H9 (cell line): ENCODE results near the gene CEMIP. TPM values are rescaled to one million over a fixed set of nuclear protein-coding genes. Genes with fewer than 3 reads are reported as not detected.

Source experiments
- DNase-seq: peaks from one replicate; pipeline ENCODE4 v3.0.0-alpha.2; 2017
- H2AFZ ChIP-seq: one replicate; pipeline ENCODE4 v1.6.1; 2013; ENCODE audit warnings: mild to moderate bottlenecking, low read length, control low read depth, moderate library complexity
- H2AK5ac ChIP-seq: 2 replicates; pipeline ENCODE4 v1.6.1; 2013; ENCODE audit warnings: low read length, control low read depth, mixed read lengths; ENCODE audit not compliant: insufficient read length
- H2BK120ac ChIP-seq: one replicate; pipeline ENCODE4 v1.6.1; 2013; ENCODE audit warnings: low read depth, mild to moderate bottlenecking, low read length, control low read depth, inconsistent platforms; ENCODE audit not compliant: poor library complexity, severe bottlenecking
- H2BK12ac ChIP-seq: 2 replicates; pipeline ENCODE4 v1.6.1; 2013; ENCODE audit warnings: low read length, control low read depth, mixed read lengths, low read depth; ENCODE audit not compliant: insufficient read length
- H2BK15ac ChIP-seq: 2 replicates; pipeline ENCODE4 v1.6.1; 2013; ENCODE audit warnings: low read depth, low read length, control low read depth
- H2BK20ac ChIP-seq: one replicate; pipeline ENCODE4 v1.6.1; 2013; ENCODE audit warnings: low read depth, mild to moderate bottlenecking, low read length, control low read depth, inconsistent platforms; ENCODE audit not compliant: poor library complexity, severe bottlenecking
- H2BK5ac ChIP-seq: 2 replicates; pipeline ENCODE4 v1.6.1; 2013; ENCODE audit warnings: low read length, control low read depth, mixed read lengths; ENCODE audit not compliant: insufficient read length
- H3K14ac ChIP-seq: 2 replicates; pipeline ENCODE4 v1.6.1; 2013; ENCODE audit warnings: low read length, control low read depth; ENCODE audit not compliant: insufficient read depth
- H3K18ac ChIP-seq: 2 replicates; pipeline ENCODE4 v1.6.1; 2013; ENCODE audit warnings: low read depth, mild to moderate bottlenecking, mixed read lengths, low read length, control low read depth; ENCODE audit not compliant: insufficient read length
- H3K23ac ChIP-seq: 2 replicates; pipeline ENCODE4 v1.6.1; 2013; ENCODE audit warnings: low read length, control low read depth, mixed read lengths, low read depth; ENCODE audit not compliant: insufficient read length
- H3K23me2 ChIP-seq: 2 replicates; pipeline ENCODE4 v1.6.1; 2013; ENCODE audit warnings: low read depth, mild to moderate bottlenecking, mixed read lengths, low read length, control low read depth; ENCODE audit not compliant: insufficient read length, poor library complexity, severe bottlenecking
- H3K27ac ChIP-seq: 2 replicates; pipeline ENCODE4 v1.5.1; 2013; ENCODE audit warnings: low read length, control low read depth, mixed read lengths, low read depth; ENCODE audit not compliant: insufficient read length
- H3K27me3 ChIP-seq: 2 replicates; pipeline ENCODE4 v1.6.1; 2013; ENCODE audit warnings: low read length, control low read depth, inconsistent platforms; ENCODE audit not compliant: insufficient read depth
- H3K4ac ChIP-seq: 2 replicates; pipeline ENCODE4 v1.6.1; 2013; ENCODE audit warnings: low read depth, mild to moderate bottlenecking, control low read depth, inconsistent platforms, low read length, moderate library complexity
- H3K4me1 ChIP-seq: 2 replicates; pipeline ENCODE4 v1.6.1; 2013; ENCODE audit warnings: low read length, control low read depth, inconsistent platforms; ENCODE audit not compliant: insufficient read depth
- H3K4me2 ChIP-seq: 2 replicates; pipeline ENCODE4 v1.6.1; 2013; ENCODE audit warnings: low read length, control low read depth, mixed read lengths; ENCODE audit not compliant: insufficient read length, insufficient read depth
- H3K56ac ChIP-seq: 2 replicates; pipeline ENCODE4 v1.6.1; 2013; ENCODE audit warnings: low read depth, mild to moderate bottlenecking, mixed read lengths, low read length, control low read depth; ENCODE audit not compliant: insufficient read length
- H3K79me1 ChIP-seq: 2 replicates; pipeline ENCODE4 v1.6.1; 2013; ENCODE audit warnings: low read depth, mild to moderate bottlenecking, moderate library complexity, low read length, control low read depth, inconsistent platforms; ENCODE audit not compliant: insufficient read depth, poor library complexity, severe bottlenecking
- H3K79me2 ChIP-seq: 2 replicates; pipeline ENCODE4 v1.6.1; 2013; ENCODE audit warnings: low read length, control low read depth, inconsistent platforms; ENCODE audit not compliant: insufficient read depth
- H3K9ac ChIP-seq: 2 replicates; pipeline ENCODE4 v1.6.1; 2013; ENCODE audit warnings: low read length, control low read depth, mixed read lengths; ENCODE audit not compliant: insufficient read length; ENCODE audit errors: extremely low read depth
- H3K9me3 ChIP-seq: one replicate; pipeline ENCODE4 v1.6.1; 2013; ENCODE audit warnings: low read depth, low read length, inconsistent platforms; ENCODE audit not compliant: control insufficient read depth
- H3T11ph ChIP-seq: one replicate; pipeline ENCODE4 v1.6.1; 2013; ENCODE audit warnings: mild to moderate bottlenecking, low read length, control low read depth, inconsistent platforms
- H4K20me1 ChIP-seq: one replicate; pipeline ENCODE4 v1.6.1; 2013; ENCODE audit not compliant: control insufficient read depth, insufficient read length, insufficient read depth
- H4K5ac ChIP-seq: 2 replicates; pipeline ENCODE4 v1.6.1; 2013; ENCODE audit warnings: low read depth, mild to moderate bottlenecking, mixed read lengths, low read length, control low read depth; ENCODE audit not compliant: insufficient read length
- H4K8ac ChIP-seq: replicated peaks from 2 replicates; pipeline ENCODE4 v1.6.1; 2013; ENCODE audit warnings: low read length, control low read depth, mixed read lengths, low read depth; ENCODE audit not compliant: insufficient read length
- H4K91ac ChIP-seq: 2 replicates; pipeline ENCODE4 v1.6.1; 2013; ENCODE audit warnings: low read depth, mild to moderate bottlenecking, moderate library complexity, mixed read lengths, low read length, control low read depth; ENCODE audit not compliant: insufficient read length
- H3K27ac Mint-ChIP-seq, 3 experiments: 2 replicates in 2 of 3; 3 replicates in 1 of 3; pipeline ENCODE4 v1.8.0; 2020 to 2021; ENCODE audit warnings: mixed read lengths in 3 of 3, mild to moderate bottlenecking in 1 of 3, moderate library complexity in 1 of 3
- H3K27me3 Mint-ChIP-seq: 2 replicates; pipeline ENCODE4 v1.8.0; 2021; ENCODE audit warnings: low read depth, mild to moderate bottlenecking, moderate library complexity, mixed read lengths
- H3K36me3 Mint-ChIP-seq, 3 experiments: 2 replicates in 2 of 3; 3 replicates in 1 of 3; pipeline ENCODE4 v1.8.0; 2020 to 2021; ENCODE audit warnings: low read depth in 3 of 3, mixed read lengths in 3 of 3; ENCODE audit not compliant: insufficient read depth in 1 of 3
- H3K4me1 Mint-ChIP-seq, 2 experiments: 2 replicates each; pipeline ENCODE4 v1.8.0; 2020; ENCODE audit warnings: mixed read lengths in 2 of 2
- H3K4me3 Mint-ChIP-seq, 2 experiments: 2 replicates in 1 of 2; 3 replicates in 1 of 2; pipeline ENCODE4 v1.8.0; 2020 to 2021; ENCODE audit warnings: mild to moderate bottlenecking in 2 of 2, mixed read lengths in 2 of 2, moderate library complexity in 1 of 2
- H3K9me3 Mint-ChIP-seq, 2 experiments: 2 replicates in 1 of 2; 3 replicates in 1 of 2; pipeline ENCODE4 v1.8.0; 2020; ENCODE audit warnings: mild to moderate bottlenecking in 2 of 2, mixed read lengths in 2 of 2, moderate library complexity in 1 of 2
- CTCF ChIP-seq: fragments of 200-600 bp; sonication (generic); conservative IDR thresholded peaks from 3 replicates; pipeline ENCODE4 v1.8.0; 2021; ENCODE audit warnings: antibody characterized with exemption, mild to moderate bottlenecking
- WGBS: extraction: QIAGEN DNeasy Blood & Tissue Kit; methylation state at CpG from one replicate; pipeline ENCODE4 v1.1.7; 2013; ENCODE audit warnings: missing lambda C conversion rate, low lambda C conversion rate, mixed read lengths; ENCODE audit not compliant: insufficient read length; ENCODE audit errors: extremely low coverage; 5-methylcytosine and 5-hydroxymethylcytosine counted together
- total RNA-seq: library from RNA; stranded (reverse); gene quantifications from 2 replicates; pipeline ENCODE4 v1.2.1, GENCODE V29; 2021

The CEMIP gene
- total RNA-seq, 1 experiment from 2014 or later: 0.09 TPM

- no peak overlapping the region for H3K18ac ChIP-seq
- no peak overlapping the region for H4K5ac ChIP-seq
- no peak overlapping the region for H2AFZ ChIP-seq
- no peak overlapping the region for H2BK20ac ChIP-seq
- no peaks in the 10 kb centered on the region for H3K79me2 ChIP-seq
- peaks cover under 1% of the 10 kb centered on the region; the same call in 1 of the 2 replicates for H3K27me3 ChIP-seq
- H3K14ac ChIP-seq: no peak overlapping the region
- no peak overlapping the region for H3K56ac ChIP-seq
- no CpG with 5 or more reads among the region's 1 CpG for WGBS
- H3K4ac ChIP-seq: no peak overlapping the region
- H2BK15ac ChIP-seq: no peak overlapping the region
- no peaks in the 10 kb centered on the region for H3K4me1 ChIP-seq
- Mint-ChIP-seq H3K9me3 (no peaks in the 10 kb centered on the region), H3K4me1 (peaks cover under 1% of the 10 kb centered on the region in 2 experiments; a peak in 3 of 4 replicates), H3K27me3 (peaks cover 29% of the 10 kb centered on the region), H3K27ac (no peak overlapping the region), H3K36me3 (no peaks in the 10 kb centered on the region), H3K4me3 (no peak overlapping the region)
- H3K9me3 ChIP-seq: no peaks in the 10 kb centered on the region
- H4K20me1 ChIP-seq: no peaks in the 10 kb centered on the region
- peaks cover 7% of the 10 kb centered on the region for H3K23me2 ChIP-seq
- H2BK12ac ChIP-seq: no peak overlapping the region
- H3K9ac ChIP-seq: no peak overlapping the region
- no peak overlapping the region for H2BK120ac ChIP-seq
- no peak overlapping the region for H4K91ac ChIP-seq
- no peak overlapping the region for H4K8ac ChIP-seq
- no peak overlapping the region for H3T11ph ChIP-seq
- no peak overlapping the region for H2AK5ac ChIP-seq
- no peak overlapping the region for H3K4me2 ChIP-seq
- H3K79me1 ChIP-seq: no peaks in the 10 kb centered on the region
- H3K23ac ChIP-seq: no peak overlapping the region
- H3K27ac ChIP-seq: no peak overlapping the region
- DNase-seq: no peak
- no peak overlapping the region for H2BK5ac ChIP-seq
- no peak for TF ChIP-seq CTCF
Observed at GRCh38 chr15:80774486-80774885, 4.7 kb upstream of the CEMIP start.
